GM23338 (cell line): ENCODE data around the gene KREMEN2. TPM values are rescaled to one million over a fixed set of nuclear protein-coding genes. Genes with fewer than 3 reads are reported as not detected.
"Not testable (repeated sequence)": the region's sequence is repeated elsewhere in the genome, so short reads cannot be mapped to it uniquely, and the experiment has no call there.

ENCODE experiments used
- ATAC-seq: fragments of 200-7000 bp; cut with Tn5 transposase; 3 replicates; pipeline ENCODE4 v1.9.1; 2020
- DNase-seq: peaks from one replicate; pipeline ENCODE4 v3.0.0-alpha.2; 2015; ENCODE audit warnings: low spot score
- H2AFZ ChIP-seq: fragments of 200-600 bp; sonication (generic); 2 replicates; pipeline ENCODE4 v1.8.0; 2016; ENCODE audit warnings: antibody characterized with exemption, mild to moderate bottlenecking, moderate library complexity
- H3F3A ChIP-seq: fragments of 200-600 bp; sonication (generic); replicated peaks from 2 replicates; pipeline ENCODE4 v1.8.0; 2017; ENCODE audit warnings: antibody characterized with exemption, mixed run types, low read depth
- H3K27ac ChIP-seq: fragments of 200-600 bp; sonication (generic); 2 replicates; pipeline ENCODE4 v1.6.1; 2016; ENCODE audit warnings: low read depth
- H3K27me3 ChIP-seq: fragments of 200-600 bp; sonication (generic); 2 replicates; pipeline ENCODE4 v1.8.0; 2016; ENCODE audit warnings: mild to moderate bottlenecking, mixed run types, moderate library complexity; ENCODE audit not compliant: insufficient read depth
- H3K36me3 ChIP-seq: fragments of 200-600 bp; sonication (generic); 2 replicates; pipeline ENCODE4 v1.8.0; 2016; ENCODE audit warnings: mild to moderate bottlenecking; ENCODE audit not compliant: insufficient read depth
- H3K4me1 ChIP-seq: fragments of 200-600 bp; sonication (generic); 2 replicates; pipeline ENCODE4 v1.8.0; 2016; ENCODE audit warnings: mild to moderate bottlenecking, moderate library complexity; ENCODE audit not compliant: insufficient read depth
- H3K4me2 ChIP-seq: fragments of 200-600 bp; sonication (generic); 2 replicates; pipeline ENCODE4 v1.7.1; 2017; ENCODE audit warnings: mixed run types
- H3K4me3 ChIP-seq: fragments of 200-600 bp; sonication (generic); 2 replicates; pipeline ENCODE4 v1.6.1; 2016; ENCODE audit warnings: mixed run types
- H3K79me2 ChIP-seq: fragments of 200-600 bp; sonication (generic); replicated peaks from 2 replicates; pipeline ENCODE4 v1.8.0; 2017; ENCODE audit warnings: mild to moderate bottlenecking; ENCODE audit not compliant: insufficient read depth
- H3K9me2 ChIP-seq: fragments of 200-600 bp; sonication (generic); 2 replicates; pipeline ENCODE4 v1.8.0; 2017; ENCODE audit not compliant: insufficient read depth
- H4K20me1 ChIP-seq: fragments of 200-600 bp; sonication (generic); replicated peaks from 2 replicates; pipeline ENCODE4 v1.8.0; 2017; ENCODE audit warnings: mild to moderate bottlenecking; ENCODE audit not compliant: insufficient read depth
- H3K27ac Mint-ChIP-seq: 2 replicates; pipeline ENCODE4 v1.8.0; 2020; ENCODE audit warnings: inconsistent platforms, mild to moderate bottlenecking, moderate library complexity, mixed read lengths
- H3K27me3 Mint-ChIP-seq: 3 replicates; pipeline ENCODE4 v1.8.0; 2022; ENCODE audit warnings: low read depth, mild to moderate bottlenecking, moderate library complexity, mixed read lengths, inconsistent platforms; ENCODE audit not compliant: insufficient read depth, poor library complexity
- H3K36me3 Mint-ChIP-seq: 3 replicates; pipeline ENCODE4 v1.8.0; 2021; ENCODE audit warnings: low read depth, mild to moderate bottlenecking, inconsistent platforms, moderate library complexity, mixed read lengths
- H3K4me1 Mint-ChIP-seq: 3 replicates; pipeline ENCODE4 v1.8.0; 2020; ENCODE audit warnings: mild to moderate bottlenecking, inconsistent platforms, mixed read lengths
- H3K4me3 Mint-ChIP-seq: 3 replicates; pipeline ENCODE4 v1.8.0; 2021; ENCODE audit warnings: moderate library complexity, mild to moderate bottlenecking, inconsistent platforms, mixed read lengths
- H3K9me3 Mint-ChIP-seq: 3 replicates; pipeline ENCODE4 v1.8.0; 2020; ENCODE audit warnings: moderate library complexity, mild to moderate bottlenecking, inconsistent platforms, mixed read lengths
- CREB1 ChIP-seq: fragments of 250-450 bp; sonication (Bioruptor Pico); IDR thresholded peaks from 2 replicates; pipeline ENCODE4 v1.5.0; 2020; ENCODE audit warnings: low read depth, mild to moderate bottlenecking, moderate library complexity
- NANOG ChIP-seq: IDR thresholded peaks from 2 replicates; pipeline ENCODE4 v1.6.1; 2016; ENCODE audit warnings: antibody characterized with exemption, borderline replicate concordance
- POLR2AphosphoS5 ChIP-seq: IDR thresholded peaks from 2 replicates; pipeline ENCODE4 v1.6.1; 2016; ENCODE audit warnings: antibody characterized with exemption, low read depth
- ZNF114 ChIP-seq: fragments of 250-450 bp; sonication (Bioruptor Pico); IDR thresholded peaks from 2 replicates; pipeline ENCODE4 v1.5.0; 2020; ENCODE audit warnings: mild to moderate bottlenecking, moderate library complexity
- polyA plus RNA-seq: library from polyadenylated mRNA; unstranded; fragments of >200 nt; fragmentation: Nextera tagmentation; extraction: Ambion mirVana; gene quantifications from 2 replicates; pipeline ENCODE4 v1.2.1, GENCODE V29; 2016
- total RNA-seq: library from RNA; depleted of rRNA; stranded (reverse); fragments of >200 nt; shearing (Covaris generic); gene quantifications from 2 replicates; pipeline ENCODE4 v1.2.3, GENCODE V29; 2014
- TF ChIP-seq, protein P1 (sequence below), 2 experiments: fragments of 200-600 bp in 1 of 2; sonication (generic) in 1 of 2; conservative IDR thresholded peaks; 2 replicates each; pipeline versions ENCODE4 v1.5.1 to v1.6.1; 2016 to 2017; ENCODE audit warnings: antibody characterized with exemption in 2 of 2, low read depth in 2 of 2, mild to moderate bottlenecking in 2 of 2, moderate library complexity in 1 of 2

Gene KREMEN2
- total and polyA plus RNA-seq, 2 experiments from 2014 or later = 4.9 to 16.1 TPM

DNA sequence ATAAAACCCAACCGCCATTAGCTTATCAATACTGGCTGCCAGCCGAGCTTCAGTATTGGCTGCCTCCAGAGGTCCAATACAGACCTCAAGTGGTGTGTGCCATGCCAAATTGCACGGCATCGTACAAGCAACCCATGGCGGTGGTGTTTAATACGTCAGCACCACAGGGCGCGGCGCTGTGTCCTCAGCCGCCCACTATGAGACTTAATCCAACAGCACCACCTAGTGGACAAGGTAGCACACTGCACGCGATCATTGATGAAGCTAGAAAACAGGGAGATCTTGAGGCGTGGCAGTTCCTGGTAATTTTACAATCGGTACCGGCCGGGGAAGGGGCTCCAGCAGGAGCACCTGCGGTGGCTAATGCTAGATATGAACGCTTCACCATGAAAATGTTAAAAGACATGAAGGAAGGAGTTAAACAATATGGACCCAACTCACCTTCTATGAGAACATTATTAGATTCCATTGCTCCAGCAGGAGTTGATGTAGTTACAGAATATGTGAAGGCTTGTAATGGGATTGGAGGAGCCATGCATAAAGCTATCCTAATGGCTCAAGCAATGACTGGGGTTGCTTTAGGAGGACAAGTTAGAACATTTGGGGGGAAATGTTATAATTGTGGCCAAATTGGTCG lies 36.9 kb upstream of the KREMEN2 start:
- DNase-seq (peak; percentile 96), ATAC-seq (peak; percentile 45)
- no peaks in the 10 kb centered on the region for H3K9me2 ChIP-seq
- H3F3A ChIP-seq = peaks cover 12% of the 10 kb centered on the region
- peaks cover 7% of the 10 kb centered on the region; the same call in 1 of the 2 replicates for H3K4me1 ChIP-seq
- no peaks in the 10 kb centered on the region for H4K20me1 ChIP-seq
- no peaks in the 10 kb centered on the region for H3K79me2 ChIP-seq
- Mint-ChIP-seq H3K27me3 (peaks cover 11% of the 10 kb centered on the region), H3K4me3 (no peak overlapping the region; the same call in 2 of the 3 replicates), H3K4me1 (peaks cover 38% of the 10 kb centered on the region), H3K27ac (no peak overlapping the region), H3K36me3 (peaks cover 13% of the 10 kb centered on the region; the same call in 1 of the 3 replicates), H3K9me3 (peaks cover 9% of the 10 kb centered on the region; the same call in 2 of the 3 replicates)
- no peak overlapping the region for H2AFZ ChIP-seq
- H3K4me2 ChIP-seq = peak overlapping the region; percentile 16; the same call in 1 of the 2 replicates
- H3K36me3 ChIP-seq = no peaks in the 10 kb centered on the region
- 0 out of 2 replicates have a peak, but pooled peaks cover 7% of the 10 kb centered on the region for H3K27me3 ChIP-seq
- no peak overlapping the region for H3K27ac ChIP-seq
- H3K4me3 ChIP-seq = no peak overlapping the region
- 0 out of 2 replicates have a peak, but pooled peaks have one; percentile 37 for TF ChIP-seq POLR2AphosphoS5
- peak; percentile 88 for TF ChIP-seq CREB1 (CRISPR knock-in tag)
- TF ChIP-seq, protein P1, sequence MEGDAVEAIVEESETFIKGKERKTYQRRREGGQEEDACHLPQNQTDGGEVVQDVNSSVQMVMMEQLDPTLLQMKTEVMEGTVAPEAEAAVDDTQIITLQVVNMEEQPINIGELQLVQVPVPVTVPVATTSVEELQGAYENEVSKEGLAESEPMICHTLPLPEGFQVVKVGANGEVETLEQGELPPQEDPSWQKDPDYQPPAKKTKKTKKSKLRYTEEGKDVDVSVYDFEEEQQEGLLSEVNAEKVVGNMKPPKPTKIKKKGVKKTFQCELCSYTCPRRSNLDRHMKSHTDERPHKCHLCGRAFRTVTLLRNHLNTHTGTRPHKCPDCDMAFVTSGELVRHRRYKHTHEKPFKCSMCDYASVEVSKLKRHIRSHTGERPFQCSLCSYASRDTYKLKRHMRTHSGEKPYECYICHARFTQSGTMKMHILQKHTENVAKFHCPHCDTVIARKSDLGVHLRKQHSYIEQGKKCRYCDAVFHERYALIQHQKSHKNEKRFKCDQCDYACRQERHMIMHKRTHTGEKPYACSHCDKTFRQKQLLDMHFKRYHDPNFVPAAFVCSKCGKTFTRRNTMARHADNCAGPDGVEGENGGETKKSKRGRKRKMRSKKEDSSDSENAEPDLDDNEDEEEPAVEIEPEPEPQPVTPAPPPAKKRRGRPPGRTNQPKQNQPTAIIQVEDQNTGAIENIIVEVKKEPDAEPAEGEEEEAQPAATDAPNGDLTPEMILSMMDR (conservative IDR thresholded peaks at IDR 0.05; ENCODE audit: low read depth in 2 of 2) = peak; percentile 95 to 99
- TF ChIP-seq ZNF114 (CRISPR knock-in tag) = no peak

DNA sequence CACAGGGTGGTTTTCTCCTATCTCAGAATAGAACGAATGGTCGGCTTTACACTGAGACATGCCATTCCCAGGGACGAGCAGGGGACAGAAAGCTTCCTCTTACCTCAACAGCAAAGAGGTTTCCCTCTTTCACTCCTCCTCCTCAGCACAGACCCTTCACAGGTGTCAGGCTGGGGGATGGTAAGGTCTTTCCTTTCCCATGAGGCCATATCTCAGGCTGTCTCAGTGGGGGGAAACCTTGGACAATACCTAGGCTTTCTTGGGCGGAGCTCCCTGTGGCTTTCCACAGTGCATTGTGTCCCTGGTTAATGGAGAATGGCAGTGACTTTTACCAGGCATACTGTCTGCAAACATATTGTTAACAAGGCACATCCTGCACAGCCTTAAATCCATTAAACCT lies 35.9 kb upstream of the KREMEN2 start:
- H3K4me2 ChIP-seq = not testable (repeated sequence)

DNA sequence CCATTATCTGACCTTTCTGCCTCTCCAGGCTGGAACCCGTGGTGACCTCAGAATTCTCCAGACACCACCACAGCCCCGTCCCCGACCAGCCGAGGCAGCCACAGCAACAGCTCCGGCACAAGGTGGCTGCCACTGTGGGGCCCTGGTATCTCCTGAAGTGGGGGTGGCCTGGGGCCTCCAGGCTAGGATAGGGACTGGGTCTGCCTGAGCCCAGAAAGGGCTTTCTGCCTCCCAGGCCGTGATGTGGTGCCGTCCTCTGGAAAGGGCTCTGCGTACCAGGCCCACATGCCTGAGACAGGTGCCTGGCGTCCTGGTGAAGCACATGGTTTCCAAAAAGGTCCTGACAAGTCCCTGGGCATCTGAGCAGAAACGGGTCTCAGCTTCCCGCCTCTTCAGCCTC lies 35.3 kb upstream of the KREMEN2 start:
- H3K9me2 ChIP-seq = no peaks in the 10 kb centered on the region
- peaks cover 38% of the 10 kb centered on the region for H3K4me1 Mint-ChIP-seq
- ATAC-seq (no peak), DNase-seq (no peak)
- no peak overlapping the region for H3K4me2 ChIP-seq
- no peak overlapping the region for H3K27ac ChIP-seq
- no peak overlapping the region for H3K4me3 ChIP-seq
- peaks cover 11% of the 10 kb centered on the region for H3K27me3 Mint-ChIP-seq
- no peak overlapping the region; the same call in 2 of the 3 replicates for H3K4me3 Mint-ChIP-seq
- no peak for TF ChIP-seq CREB1 (CRISPR knock-in tag)
- no peak for TF ChIP-seq NANOG
- TF ChIP-seq ZNF114 (CRISPR knock-in tag) = no peak
- peaks cover 8% of the 10 kb centered on the region for H3F3A ChIP-seq
- peak overlapping the region; percentile 87 for H3K27ac Mint-ChIP-seq
- no peak overlapping the region for H2AFZ ChIP-seq
- no peaks in the 10 kb centered on the region for H3K79me2 ChIP-seq
- H3K9me3 Mint-ChIP-seq = peaks cover 9% of the 10 kb centered on the region; the same call in 2 of the 3 replicates
- peaks cover 7% of the 10 kb centered on the region; the same call in 1 of the 2 replicates for H3K4me1 ChIP-seq
- H3K36me3 ChIP-seq = no peaks in the 10 kb centered on the region
- H3K27me3 ChIP-seq = 0 out of 2 replicates have a peak, but pooled peaks cover 7% of the 10 kb centered on the region
- H3K36me3 Mint-ChIP-seq = peaks cover 10% of the 10 kb centered on the region; the same call in 1 of the 3 replicates
- no peaks in the 10 kb centered on the region for H4K20me1 ChIP-seq

More for the DNA sequence above, 35.9 kb upstream of the KREMEN2 start:
- H3K4me3 ChIP-seq, H3K79me2 ChIP-seq, H3K27ac ChIP-seq, H3K36me3 ChIP-seq, ATAC-seq, H2AFZ ChIP-seq, H3K9me3 Mint-ChIP-seq, H3K4me3 Mint-ChIP-seq, H4K20me1 ChIP-seq, H3K27me3 ChIP-seq, DNase-seq, H3K4me1 ChIP-seq, H3K9me2 ChIP-seq: not testable (repeated sequence)
- peaks cover 12% of the 10 kb centered on the region for H3F3A ChIP-seq
- Mint-ChIP-seq H3K36me3 (peaks cover 13% of the 10 kb centered on the region; the same call in 1 of the 3 replicates), H3K4me1 (peaks cover 38% of the 10 kb centered on the region), H3K27ac (peak overlapping the region; percentile 87), H3K27me3 (peaks cover 11% of the 10 kb centered on the region)
